PFSK-1 (cell line): Measurements from ENCODE around the gene OPN4.

Experiments
- FOXP2 ChIP-seq: optimal IDR thresholded peaks from 2 replicates; pipeline ENCODE3; 2011; ENCODE audit warnings: borderline replicate concordance, control low read depth, inconsistent platforms; ENCODE audit not compliant: insufficient read depth; ENCODE audit errors: extremely low read length, extremely low read depth
- POLR2AphosphoS5 ChIP-seq: IDR thresholded peaks from 2 replicates; pipeline ENCODE4 v1.6.1; 2012; ENCODE audit warnings: low read depth, mild to moderate bottlenecking, control low read depth, low read length, moderate library complexity
- SIN3A ChIP-seq: IDR thresholded peaks from 2 replicates; pipeline ENCODE4 v1.6.1; 2012; ENCODE audit warnings: mild to moderate bottlenecking, low read length, moderate library complexity, borderline replicate concordance; ENCODE audit not compliant: insufficient read depth
- TAF1 ChIP-seq: IDR thresholded peaks from 2 replicates; pipeline ENCODE4 v1.6.1; 2012; ENCODE audit warnings: low read length, control low read depth, borderline replicate concordance; ENCODE audit not compliant: insufficient read depth
- TF ChIP-seq, protein P1 (sequence below), 2 experiments: IDR thresholded peaks; 2 replicates each; pipeline versions ENCODE4 v1.6.1 to v1.8.0; 2011 to 2012; ENCODE audit warnings: low read depth in 2 of 2, low read length in 2 of 2, control low read depth in 1 of 2, inconsistent platforms in 1 of 2, mild to moderate bottlenecking in 1 of 2, moderate library complexity in 1 of 2; ENCODE audit not compliant: insufficient read depth in 1 of 2

OPN4 gene

DNA sequence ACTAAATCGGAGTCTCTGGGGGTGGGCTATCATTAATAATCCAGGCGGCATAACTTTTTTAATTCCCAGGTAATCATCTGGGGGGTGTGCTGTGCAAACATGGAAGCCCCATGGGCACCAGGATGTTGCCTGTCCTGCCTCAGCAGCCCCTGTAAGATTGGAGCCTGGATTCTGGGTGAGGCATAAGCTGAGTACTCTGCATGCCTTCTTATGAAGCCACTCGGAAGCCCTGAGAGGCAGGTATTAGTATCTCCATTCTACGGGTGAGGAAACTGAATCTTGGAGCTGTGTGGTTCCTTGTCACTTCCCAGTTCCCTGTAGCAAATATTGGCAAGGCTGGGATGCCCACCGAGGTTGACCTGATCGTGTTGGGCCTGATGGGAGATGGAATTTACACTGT, 7.4 kb upstream of the OPN4 start:
- no peak for TF ChIP-seq FOXP2
- no peak for TF ChIP-seq SIN3A
- TF ChIP-seq, protein P1, sequence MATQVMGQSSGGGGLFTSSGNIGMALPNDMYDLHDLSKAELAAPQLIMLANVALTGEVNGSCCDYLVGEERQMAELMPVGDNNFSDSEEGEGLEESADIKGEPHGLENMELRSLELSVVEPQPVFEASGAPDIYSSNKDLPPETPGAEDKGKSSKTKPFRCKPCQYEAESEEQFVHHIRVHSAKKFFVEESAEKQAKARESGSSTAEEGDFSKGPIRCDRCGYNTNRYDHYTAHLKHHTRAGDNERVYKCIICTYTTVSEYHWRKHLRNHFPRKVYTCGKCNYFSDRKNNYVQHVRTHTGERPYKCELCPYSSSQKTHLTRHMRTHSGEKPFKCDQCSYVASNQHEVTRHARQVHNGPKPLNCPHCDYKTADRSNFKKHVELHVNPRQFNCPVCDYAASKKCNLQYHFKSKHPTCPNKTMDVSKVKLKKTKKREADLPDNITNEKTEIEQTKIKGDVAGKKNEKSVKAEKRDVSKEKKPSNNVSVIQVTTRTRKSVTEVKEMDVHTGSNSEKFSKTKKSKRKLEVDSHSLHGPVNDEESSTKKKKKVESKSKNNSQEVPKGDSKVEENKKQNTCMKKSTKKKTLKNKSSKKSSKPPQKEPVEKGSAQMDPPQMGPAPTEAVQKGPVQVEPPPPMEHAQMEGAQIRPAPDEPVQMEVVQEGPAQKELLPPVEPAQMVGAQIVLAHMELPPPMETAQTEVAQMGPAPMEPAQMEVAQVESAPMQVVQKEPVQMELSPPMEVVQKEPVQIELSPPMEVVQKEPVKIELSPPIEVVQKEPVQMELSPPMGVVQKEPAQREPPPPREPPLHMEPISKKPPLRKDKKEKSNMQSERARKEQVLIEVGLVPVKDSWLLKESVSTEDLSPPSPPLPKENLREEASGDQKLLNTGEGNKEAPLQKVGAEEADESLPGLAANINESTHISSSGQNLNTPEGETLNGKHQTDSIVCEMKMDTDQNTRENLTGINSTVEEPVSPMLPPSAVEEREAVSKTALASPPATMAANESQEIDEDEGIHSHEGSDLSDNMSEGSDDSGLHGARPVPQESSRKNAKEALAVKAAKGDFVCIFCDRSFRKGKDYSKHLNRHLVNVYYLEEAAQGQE (IDR thresholded peaks at IDR 0.05; ENCODE audit: insufficient read depth in 1 of 2, low read depth in 2 of 2, low read length in 2 of 2) = no peak

DNA sequence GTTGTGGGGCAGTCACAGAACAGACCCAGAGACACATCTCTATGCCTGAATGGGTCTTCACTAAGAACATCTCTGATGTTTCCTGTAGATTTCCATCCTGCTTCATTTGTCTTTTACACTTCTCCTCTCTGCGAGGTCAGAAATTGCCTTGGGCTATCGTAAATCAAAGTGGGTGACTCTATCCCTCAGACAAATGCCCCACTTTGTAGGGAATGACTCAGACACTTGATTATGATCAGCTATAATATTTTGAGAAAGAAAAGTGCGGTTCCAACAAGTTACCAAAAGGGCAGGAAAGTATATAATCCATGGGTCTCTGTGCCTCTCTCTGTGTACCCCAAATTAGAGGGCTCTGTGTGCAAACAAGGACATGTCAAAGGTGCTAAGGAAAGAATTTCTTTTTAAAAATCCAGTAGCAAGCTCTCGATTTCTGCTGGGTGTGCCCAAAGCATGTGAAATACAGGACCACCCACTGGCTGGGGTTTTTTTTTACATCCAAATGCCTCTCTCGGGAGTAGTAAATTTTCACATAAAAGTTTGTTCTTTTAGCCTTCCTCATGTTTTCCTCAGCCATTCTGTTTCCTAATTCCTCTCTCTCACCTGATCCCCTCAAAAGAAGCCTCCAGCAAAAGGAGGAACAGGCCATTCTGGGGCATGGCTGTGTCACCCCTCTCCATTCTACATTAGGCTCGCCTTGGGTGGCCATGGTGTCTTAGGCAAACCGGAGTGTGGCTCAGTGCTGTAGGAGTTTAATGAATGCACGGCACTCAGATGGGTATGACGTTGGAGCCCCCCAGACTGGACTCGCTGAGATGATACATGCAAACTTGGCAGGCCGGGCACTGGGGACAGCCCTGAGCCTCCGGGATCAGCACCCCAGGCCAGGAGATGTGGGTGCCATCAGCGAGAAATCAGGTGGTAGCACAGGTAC, 6.3 kb upstream of the OPN4 start:
- TF ChIP-seq SIN3A (no peak), POLR2AphosphoS5 (no peak), FOXP2 (no peak), TAF1 (no peak)
- TF ChIP-seq, protein P1 (IDR thresholded peaks at IDR 0.05; ENCODE audit: insufficient read depth in 1 of 2, low read depth in 2 of 2, low read length in 2 of 2) = no peak

DNA sequence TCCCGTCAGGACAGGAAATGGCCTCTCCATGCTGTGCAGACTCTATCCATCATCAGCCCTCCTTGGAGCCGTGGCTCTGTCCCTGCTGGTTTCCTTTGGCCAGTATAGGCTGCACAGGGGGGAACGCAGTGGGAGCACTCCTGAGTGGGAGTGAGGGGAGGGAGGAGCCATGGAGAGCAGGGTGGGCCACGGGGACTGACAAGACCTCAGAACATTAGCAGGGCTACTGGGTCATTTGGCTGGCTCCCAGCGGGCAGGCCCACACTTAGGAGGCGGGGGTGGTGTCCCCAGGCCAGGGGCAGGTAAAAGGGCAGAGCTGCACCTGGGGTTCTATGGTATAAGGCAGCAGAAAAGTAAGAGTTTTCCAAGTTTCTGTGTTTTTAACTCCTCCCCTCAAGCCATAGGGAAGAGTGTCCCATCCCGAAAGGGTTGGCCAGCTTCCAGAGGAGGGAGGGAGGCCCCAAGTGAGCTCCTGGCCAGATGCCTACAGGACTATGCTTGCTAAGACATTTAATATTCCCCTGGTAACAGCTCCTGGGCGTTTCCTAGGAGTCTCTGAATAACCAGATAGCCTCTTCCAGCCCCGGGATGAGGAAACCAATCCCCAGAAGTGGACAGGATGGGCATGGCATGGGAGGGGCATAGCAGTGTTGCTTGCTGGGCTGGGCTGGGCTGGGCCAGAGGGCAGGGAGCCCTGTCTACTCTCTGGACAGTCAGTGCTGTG, 5.5 kb upstream of the OPN4 start:
- no peak for TF ChIP-seq POLR2AphosphoS5
- TF ChIP-seq, protein P1 (IDR thresholded peaks at IDR 0.05; ENCODE audit: insufficient read depth in 1 of 2, low read depth in 2 of 2, low read length in 2 of 2) = no peak
- no peak for TF ChIP-seq TAF1
- no peak for TF ChIP-seq SIN3A
- no peak for TF ChIP-seq FOXP2

DNA sequence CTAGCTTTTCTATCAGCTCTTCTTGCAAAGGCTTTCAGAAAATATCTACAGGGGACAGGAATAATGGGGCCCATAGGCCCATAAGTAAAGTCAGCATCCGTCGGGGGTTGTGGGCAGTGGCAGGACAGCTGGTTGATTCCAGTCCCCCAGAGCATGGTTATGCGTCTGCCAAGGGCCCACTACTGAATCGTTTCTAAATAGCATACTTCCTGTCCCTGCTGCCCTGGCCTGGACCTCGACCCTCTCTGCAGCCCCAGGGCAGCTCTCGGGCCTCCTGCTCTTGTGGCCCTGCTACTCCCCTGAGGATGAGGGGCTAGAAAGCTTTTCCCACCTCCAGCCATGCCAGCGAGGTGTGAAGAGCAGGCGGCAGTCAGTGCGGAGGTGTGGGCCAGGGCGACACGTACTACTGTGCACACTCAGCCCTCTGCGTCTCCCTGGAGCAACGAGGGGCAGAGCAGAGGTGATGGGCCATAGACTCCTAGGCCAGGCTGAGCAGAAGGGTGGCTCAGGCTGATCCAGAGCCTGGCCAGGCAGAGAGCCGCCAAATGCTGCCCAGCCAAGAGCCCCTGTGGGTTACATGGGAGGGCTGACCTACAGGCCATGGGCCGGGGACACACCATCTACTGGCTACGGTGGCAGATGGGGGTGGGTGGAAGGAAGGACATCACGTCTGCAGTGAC, 4.7 kb upstream of the OPN4 start:
- TF ChIP-seq SIN3A (no peak), TAF1 (no peak), FOXP2 (no peak), POLR2AphosphoS5 (no peak)
- TF ChIP-seq, protein P1 (IDR thresholded peaks at IDR 0.05; ENCODE audit: insufficient read depth in 1 of 2, low read depth in 2 of 2, low read length in 2 of 2) = no peak
